GM12878 (cell line): Measurements from ENCODE around the gene SLC5A6. TPM values are rescaled to one million over a fixed set of nuclear protein-coding genes. Genes with fewer than 3 reads are reported as not detected.

Experiments used
- BRCA1 ChIP-seq: IDR thresholded peaks from 2 replicates; pipeline ENCODE4 v1.6.1; 2011; ENCODE audit warnings: low read depth, low read length, improper control_type of control experiment
- CREM ChIP-seq: IDR thresholded peaks from 2 replicates; pipeline ENCODE4 v1.6.1; 2014; ENCODE audit warnings: antibody characterized with exemption, low read depth
- E4F1 ChIP-seq: fragments of 450-650 bp; IDR thresholded peaks from 2 replicates; pipeline ENCODE4 v1.6.1; 2018; ENCODE audit warnings: borderline replicate concordance, mild to moderate bottlenecking; ENCODE audit not compliant: partially characterized antibody
- IRF3 ChIP-seq: fragments of 450-650 bp; IDR thresholded peaks from 2 replicates; pipeline ENCODE4 v1.6.1; 2014; ENCODE audit warnings: mild to moderate bottlenecking
- MLLT1 ChIP-seq: fragments of 450-650 bp; IDR thresholded peaks from 2 replicates; pipeline ENCODE4 v1.6.1; 2016; ENCODE audit warnings: mild to moderate bottlenecking
- RUNX3 ChIP-seq: IDR thresholded peaks from 2 replicates; pipeline ENCODE4 v1.6.1; 2012; ENCODE audit warnings: low read length, inconsistent platforms
- STAT1 ChIP-seq: fragments of 450-650 bp; conservative IDR thresholded peaks from 2 replicates; pipeline ENCODE4 v1.6.1; 2014; ENCODE audit warnings: antibody characterized with exemption, mild to moderate bottlenecking
- USF2 ChIP-seq: IDR thresholded peaks from 2 replicates; pipeline ENCODE4 v1.6.1; 2011; ENCODE audit warnings: low read depth, low read length, improper control_type of control experiment, borderline replicate concordance
- ZNF24 ChIP-seq: fragments of 450-650 bp; IDR thresholded peaks from 2 replicates; pipeline ENCODE4 v1.6.1; 2017; ENCODE audit warnings: antibody characterized with exemption, mild to moderate bottlenecking
- polyA plus RNA-seq, 11 experiments: library from polyadenylated mRNA; depleted of rRNA in 4 of 11; unstranded in 6 of 11; stranded (reverse) in 5 of 11; fragments of >200 nt; fragmentation: Nextera tagmentation in 4 of 11; fragmentation: Illumina TruSeq in 1 of 11; extraction: Ambion mirVana in 4 of 11; extraction: Trizol in 1 of 11; gene quantifications; 1 replicate in 1 of 11; 2 replicates in 10 of 11; pipeline versions ENCODE4 v1.2.1 to v1.2.3, GENCODE V29; 2011 to 2016; ENCODE audit warnings: inconsistent platforms in 2 of 11, missing spikeins in 2 of 11, low read depth in 1 of 11
- total RNA-seq, 4 experiments: library from RNA; depleted of rRNA in 3 of 4; stranded (reverse); fragments of >200 nt in 3 of 4; fragmentation: Illumina TruSeq in 1 of 4; extraction: Trizol in 1 of 4; gene quantifications; 2 replicates each; pipeline versions ENCODE4 v1.2.1 to v1.2.3, GENCODE V29; 2013 to 2021

SLC5A6 gene
- total and polyA plus RNA-seq, 10 of the 15 experiments (the other 5 are each of a cell fraction or from before 2014, with no cell fraction given) = 13.1 to 101 (median 55.3) TPM

GRCh38 chr2:27159271-27159670 is 52.8 kb downstream of the SLC5A6 start (continued):
- TF ChIP-seq USF2 (no peak), ZNF24 (no peak), RUNX3 (no peak), CREM (no peak), BRCA1 (no peak), STAT1 (no peak), MLLT1 (no peak), E4F1 (no peak), IRF3 (no peak)
